ENCODE results near the gene CAMKK1. TPM values are rescaled to one million over a fixed set of nuclear protein-coding genes. Genes with fewer than 3 reads are reported as not detected.

Gene CAMKK1
- total RNA-seq, 1 donor from 2014 or later: 6.6 TPM

DNA sequence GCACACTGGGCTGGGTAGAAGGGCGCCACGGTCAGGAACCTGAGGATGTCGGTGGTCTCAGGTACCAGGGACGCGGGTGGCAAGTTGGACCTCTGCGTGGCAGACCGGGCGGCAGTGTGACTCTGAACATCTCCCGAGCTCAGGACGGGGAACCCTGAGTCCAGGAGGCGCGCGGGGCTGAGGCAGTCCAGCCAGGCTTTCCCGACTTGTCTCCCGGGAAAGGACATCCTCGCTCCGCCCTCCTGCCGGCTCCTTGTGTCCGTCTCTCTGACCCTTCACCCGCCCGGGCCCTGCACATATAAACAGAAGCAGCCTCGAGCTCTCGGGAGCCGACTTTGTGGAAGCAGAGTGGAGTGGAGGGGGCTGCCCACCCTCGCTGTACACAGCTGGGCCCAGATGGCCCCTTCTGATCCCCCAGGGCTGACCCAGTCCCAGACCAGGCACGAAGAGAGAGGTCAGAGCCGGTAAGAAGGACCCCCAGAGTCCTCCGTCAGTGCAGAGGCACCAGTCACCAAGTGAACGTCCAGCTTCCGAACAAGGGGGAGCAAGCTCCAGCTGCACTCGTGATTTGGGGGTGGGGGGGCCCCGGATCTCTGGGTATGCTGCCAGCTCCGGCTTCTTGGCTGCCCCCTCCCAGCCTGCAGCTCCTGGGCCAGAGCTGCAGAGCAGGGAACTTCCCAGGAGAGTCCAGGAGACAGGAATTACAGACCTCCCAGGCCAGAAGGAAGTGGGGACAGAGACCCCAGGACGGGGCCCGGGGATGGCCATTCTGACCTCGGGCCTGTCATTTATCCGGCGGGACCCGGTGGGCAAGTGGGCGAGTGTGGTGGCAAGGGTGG is 31.9 kb upstream of the CAMKK1 start:
- Mint-ChIP-seq H3K27me3 (ENCODE audit: low read depth) (no peaks in the 10 kb centered on the region), H3K9me3 (no peaks in the 10 kb centered on the region), H3K36me3 (ENCODE audit: low read depth) (peaks cover 35% of the 10 kb centered on the region), H3K4me1 (ENCODE audit: low read depth) (no peaks in the 10 kb centered on the region), H3K27ac (no peak overlapping the region), H3K4me3 (ENCODE audit: low read depth) (no peak overlapping the region)
- intact Hi-C loops (cut with micrococcal nuclease): no loop called here
- DNase-seq (ENCODE audit: low spot score): no peak

DNA sequence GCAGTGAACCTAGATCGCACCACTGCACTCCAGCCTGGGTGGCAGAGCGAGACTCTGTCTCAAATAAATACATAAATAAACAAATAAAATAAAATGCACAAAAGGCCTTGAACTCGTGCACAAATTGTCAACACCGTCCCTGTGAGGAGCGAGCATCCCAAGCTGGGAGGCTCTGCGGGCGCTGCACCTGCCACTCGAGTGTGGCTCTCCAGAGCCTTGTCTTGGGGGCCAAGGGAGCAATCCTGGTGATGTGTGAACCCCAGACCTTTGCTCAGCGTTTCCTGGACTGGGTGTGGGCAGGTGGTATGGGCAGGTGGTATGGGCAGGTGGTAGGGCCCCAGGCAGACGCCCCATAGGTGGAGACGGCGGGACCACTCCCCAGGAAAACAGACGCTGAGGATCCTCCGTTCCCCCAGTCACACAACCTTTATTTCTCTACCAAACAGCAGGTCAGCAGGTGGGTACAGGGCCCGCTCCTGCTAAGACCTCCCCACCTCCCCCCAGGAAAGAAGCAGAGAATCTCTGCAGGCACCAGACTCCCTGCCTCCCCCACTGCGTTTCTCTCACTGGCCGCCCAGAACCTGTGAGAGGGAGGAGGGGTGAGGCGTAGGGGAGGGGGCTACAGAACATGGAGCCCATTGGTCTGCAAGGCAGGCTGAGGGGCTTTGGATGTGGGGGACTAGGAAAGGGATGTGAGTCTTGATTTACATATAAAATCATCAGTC is 30.8 kb upstream of the CAMKK1 start:
- Mint-ChIP-seq H3K27ac (no peak overlapping the region), H3K4me1 (ENCODE audit: low read depth) (no peaks in the 10 kb centered on the region), H3K9me3 (no peaks in the 10 kb centered on the region), H3K36me3 (ENCODE audit: low read depth) (peaks cover 29% of the 10 kb centered on the region), H3K4me3 (ENCODE audit: low read depth) (no peak overlapping the region), H3K27me3 (ENCODE audit: low read depth) (no peaks in the 10 kb centered on the region)
- intact Hi-C loops (cut with micrococcal nuclease): no loop called here
- DNase-seq (ENCODE audit: low spot score): no peak

GRCh38 chr17:3922765-3923164 is 29.9 kb upstream of the CAMKK1 start:
- no peak for DNase-seq (ENCODE audit: low spot score)
- no peak overlapping the region for H3K27ac Mint-ChIP-seq
- no peaks in the 10 kb centered on the region for H3K27me3 Mint-ChIP-seq (ENCODE audit: low read depth)
- no peak overlapping the region for H3K4me3 Mint-ChIP-seq (ENCODE audit: low read depth)
- peaks cover 3% of the 10 kb centered on the region for H3K4me1 Mint-ChIP-seq (ENCODE audit: low read depth)
- peaks cover 23% of the 10 kb centered on the region for H3K36me3 Mint-ChIP-seq (ENCODE audit: low read depth)
- no peaks in the 10 kb centered on the region for H3K9me3 Mint-ChIP-seq
- intact Hi-C loops (cut with micrococcal nuclease): no loop called here

DNA sequence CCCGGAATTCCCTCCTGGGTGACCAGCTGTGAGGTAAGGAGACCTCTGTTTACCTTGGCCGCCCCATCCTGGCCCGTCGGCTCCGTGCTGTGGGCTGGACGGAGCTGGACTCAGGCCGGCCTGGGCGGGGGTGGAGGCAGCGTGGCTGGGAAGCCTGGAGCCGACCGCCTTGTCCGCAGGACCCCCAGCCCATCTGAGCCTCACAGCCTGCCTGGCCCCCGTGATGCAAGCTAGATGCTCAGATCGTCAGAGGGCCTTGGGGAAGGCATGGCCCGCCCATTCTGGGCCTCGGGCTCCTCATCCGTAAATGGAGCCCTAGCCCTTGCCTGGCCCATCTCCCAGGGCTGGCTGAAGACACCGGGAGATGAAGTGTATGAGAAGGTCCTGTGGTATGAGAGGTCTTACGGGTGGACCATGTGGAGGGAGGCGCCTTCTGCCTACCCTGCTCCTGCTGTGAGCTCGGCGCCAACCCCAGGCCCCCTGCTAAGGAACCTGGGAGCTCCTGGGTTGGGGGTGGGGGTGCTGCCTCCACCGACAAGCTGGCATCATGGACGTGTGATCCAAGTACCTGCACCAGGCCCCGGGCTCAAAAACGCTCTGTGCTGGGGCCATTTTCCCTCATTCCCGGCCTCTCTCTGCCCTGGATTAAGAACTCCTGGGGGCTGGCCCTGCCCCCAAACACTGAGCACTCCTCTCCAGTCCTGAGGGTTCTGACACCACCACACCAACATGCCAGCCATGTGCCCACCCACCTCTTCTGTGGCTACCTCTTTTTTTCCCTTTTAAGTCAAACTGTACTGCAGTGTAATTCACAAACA is 28.9 kb upstream of the CAMKK1 start:
- Mint-ChIP-seq H3K27me3 (ENCODE audit: low read depth) (no peaks in the 10 kb centered on the region), H3K4me3 (ENCODE audit: low read depth) (no peak overlapping the region), H3K27ac (no peak overlapping the region), H3K4me1 (ENCODE audit: low read depth) (peaks cover 6% of the 10 kb centered on the region), H3K9me3 (no peaks in the 10 kb centered on the region), H3K36me3 (ENCODE audit: low read depth) (peaks cover 18% of the 10 kb centered on the region)
- DNase-seq (ENCODE audit: low spot score): no peak
- intact Hi-C loops (cut with micrococcal nuclease): no loop called here

DNA sequence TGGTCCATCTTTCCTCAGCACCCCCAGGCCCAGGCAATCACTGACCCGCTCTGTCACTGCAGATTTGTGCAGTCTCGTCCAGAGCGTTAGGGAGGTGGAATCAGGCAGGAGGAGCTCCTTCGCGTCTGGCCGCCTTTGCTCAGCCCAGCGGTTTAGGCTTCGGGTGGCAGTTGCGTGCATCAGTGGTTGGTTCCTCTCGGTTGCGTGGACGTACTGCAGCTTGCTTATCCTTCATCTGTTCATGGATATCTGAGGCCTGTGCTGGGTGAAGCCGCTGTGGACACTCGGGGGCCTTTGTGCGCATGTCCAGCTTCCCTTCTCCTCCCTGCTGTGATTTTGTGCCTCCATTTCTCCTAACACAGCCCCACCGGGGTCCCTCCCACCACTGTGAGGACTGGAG is 28.2 kb upstream of the CAMKK1 start:
- no peak for DNase-seq (ENCODE audit: low spot score)
- Mint-ChIP-seq H3K27ac (no peak overlapping the region), H3K4me1 (ENCODE audit: low read depth) (peaks cover 8% of the 10 kb centered on the region), H3K4me3 (ENCODE audit: low read depth) (no peak overlapping the region), H3K9me3 (no peaks in the 10 kb centered on the region), H3K36me3 (ENCODE audit: low read depth) (peaks cover 16% of the 10 kb centered on the region), H3K27me3 (ENCODE audit: low read depth) (no peaks in the 10 kb centered on the region)
- intact Hi-C loops (cut with micrococcal nuclease): no loop called here

- Mint-ChIP-seq H3K4me1 (ENCODE audit: low read depth) (peaks cover 22% of the 10 kb centered on the region), H3K27ac (no peak overlapping the region), H3K36me3 (ENCODE audit: low read depth) (peaks cover 8% of the 10 kb centered on the region), H3K27me3 (ENCODE audit: low read depth) (no peaks in the 10 kb centered on the region), H3K9me3 (no peaks in the 10 kb centered on the region), H3K4me3 (ENCODE audit: low read depth) (no peak overlapping the region)
- no peak for DNase-seq (ENCODE audit: low spot score)
- intact Hi-C loops (cut with micrococcal nuclease): no loop called here
Measured at GRCh38 chr17:3919123-3919624, 26.3 kb upstream of the CAMKK1 start.

GRCh38 chr17:3918372-3919122 is 25.7 kb upstream of the CAMKK1 start:
- DNase-seq (ENCODE audit: low spot score): no peak
- intact Hi-C loops (cut with micrococcal nuclease): no loop called here

GRCh38 chr17:3917391-3917931 is 24.6 kb upstream of the CAMKK1 start:
- H3K9me3 Mint-ChIP-seq: no peaks in the 10 kb centered on the region
- no peaks in the 10 kb centered on the region for H3K36me3 Mint-ChIP-seq (ENCODE audit: low read depth)
- no peak overlapping the region for H3K4me3 Mint-ChIP-seq (ENCODE audit: low read depth)
- no peaks in the 10 kb centered on the region for H3K27me3 Mint-ChIP-seq (ENCODE audit: low read depth)
- no peak for DNase-seq (ENCODE audit: low spot score)
- H3K4me1 Mint-ChIP-seq (ENCODE audit: low read depth): peaks cover 32% of the 10 kb centered on the region
- intact Hi-C loops (cut with micrococcal nuclease): no loop called here
- H3K27ac Mint-ChIP-seq: no peak overlapping the region

More at GRCh38 chr17:3918372-3919122, 25.7 kb upstream of the CAMKK1 start:
- no peak overlapping the region for H3K4me3 Mint-ChIP-seq (ENCODE audit: low read depth)
- H3K9me3 Mint-ChIP-seq: no peaks in the 10 kb centered on the region
- H3K4me1 Mint-ChIP-seq (ENCODE audit: low read depth): peaks cover 29% of the 10 kb centered on the region
- no peaks in the 10 kb centered on the region for H3K27me3 Mint-ChIP-seq (ENCODE audit: low read depth)
- peaks cover 3% of the 10 kb centered on the region for H3K36me3 Mint-ChIP-seq (ENCODE audit: low read depth)
- H3K27ac Mint-ChIP-seq: peak overlapping the region; percentile 62

DNA sequence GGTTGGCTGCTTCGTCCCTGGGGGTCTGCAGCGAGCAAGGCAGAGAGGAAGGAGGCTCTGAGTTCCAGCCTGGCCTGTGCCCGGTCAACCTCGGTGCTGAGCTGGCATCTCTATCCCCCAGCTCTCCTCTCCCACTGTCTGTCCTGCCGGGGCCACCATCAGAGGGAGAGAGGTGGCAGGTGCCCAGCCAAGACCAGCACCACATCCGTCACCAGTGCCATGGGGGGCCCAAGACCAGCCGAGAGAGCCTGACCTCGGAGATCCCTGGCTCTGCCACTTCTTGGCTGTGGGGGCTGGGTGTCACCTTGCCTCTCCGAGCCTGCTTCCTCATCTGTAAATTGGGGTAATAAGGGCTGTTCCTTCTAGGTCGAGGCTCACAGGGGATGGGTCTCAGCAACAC is 24.0 kb upstream of the CAMKK1 start:
- intact Hi-C loops (cut with micrococcal nuclease): no loop called here
- no peaks in the 10 kb centered on the region for H3K27me3 Mint-ChIP-seq (ENCODE audit: low read depth)
- no peak overlapping the region for H3K4me3 Mint-ChIP-seq (ENCODE audit: low read depth)
- no peaks in the 10 kb centered on the region for H3K36me3 Mint-ChIP-seq (ENCODE audit: low read depth)
- DNase-seq (ENCODE audit: low spot score): no peak
- H3K9me3 Mint-ChIP-seq: no peaks in the 10 kb centered on the region
- peaks cover 34% of the 10 kb centered on the region for H3K4me1 Mint-ChIP-seq (ENCODE audit: low read depth)
- peak overlapping the region; percentile 72 for H3K27ac Mint-ChIP-seq

DNA sequence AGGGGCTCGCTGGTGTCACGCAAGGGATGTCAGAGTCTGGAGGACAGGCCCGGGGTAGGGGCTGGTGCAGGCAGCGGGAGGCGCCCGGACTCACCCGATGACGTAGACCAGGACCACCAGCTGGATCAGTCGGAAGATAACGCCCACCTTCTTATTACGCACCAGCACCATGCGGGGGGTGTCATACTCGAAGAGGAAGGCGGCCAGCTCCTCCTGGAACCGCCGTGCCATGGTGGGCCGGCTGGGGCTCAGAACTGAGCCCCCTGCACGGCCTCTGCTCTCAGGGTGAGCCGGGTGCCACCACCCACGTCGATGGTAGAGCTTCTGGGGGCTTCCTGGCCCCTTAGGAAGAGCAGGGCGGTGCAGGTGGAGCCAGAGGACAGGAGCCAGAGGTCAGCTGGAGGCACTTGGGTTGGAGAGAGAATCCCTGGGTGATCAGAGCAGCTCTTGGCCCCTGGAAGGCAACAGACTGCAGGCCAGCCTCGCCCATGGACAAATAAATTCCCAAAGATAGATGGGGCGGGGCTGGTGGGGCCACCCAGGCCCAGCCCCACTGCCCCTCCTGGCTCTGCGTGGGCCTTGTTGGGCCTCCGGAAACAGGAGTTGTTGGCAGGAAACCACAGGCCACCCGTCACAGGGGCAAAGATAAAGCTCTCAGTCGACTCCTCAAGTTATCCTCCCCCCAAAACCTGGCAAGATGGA is 23.3 kb upstream of the CAMKK1 start, which contains the start of gene P2RX1:
TSS of gene P2RX1 (minus strand) at position 471 of the 702 bp plus-strand sequence. CDS start at position 231, 240 bp downstream.
- Mint-ChIP-seq H3K27ac (peak within 1 kb of the TSS; percentile 72), H3K36me3 (ENCODE audit: low read depth) (no peaks in the 10 kb centered on the region), H3K4me1 (ENCODE audit: low read depth) (peaks cover 39% of the 10 kb centered on the region), H3K4me3 (ENCODE audit: low read depth) (peak within 1 kb of the TSS; percentile 67), H3K27me3 (ENCODE audit: low read depth) (no peaks in the 10 kb centered on the region), H3K9me3 (no peaks in the 10 kb centered on the region)
- intact Hi-C loops (cut with micrococcal nuclease): no loop called here
- DNase-seq (ENCODE audit: low spot score): peak; percentile 40

GRCh38 chr17:3915581-3915994 is 22.7 kb upstream of the CAMKK1 start:
- no peaks in the 10 kb centered on the region for H3K36me3 Mint-ChIP-seq (ENCODE audit: low read depth)
- no peaks in the 10 kb centered on the region for H3K9me3 Mint-ChIP-seq
- H3K27ac Mint-ChIP-seq: peak overlapping the region; percentile 72
- DNase-seq (ENCODE audit: low spot score): no peak
- H3K4me3 Mint-ChIP-seq (ENCODE audit: low read depth): peak overlapping the region; percentile 67
- intact Hi-C loops (cut with micrococcal nuclease): no loop called here
- peaks cover 40% of the 10 kb centered on the region for H3K4me1 Mint-ChIP-seq (ENCODE audit: low read depth)
- H3K27me3 Mint-ChIP-seq (ENCODE audit: low read depth): no peaks in the 10 kb centered on the region
